HG03103 (cell line): ENCODE results near the gene MCC.
"Not testable (repeated sequence)": the region's sequence is repeated elsewhere in the genome, so short reads cannot be mapped to it uniquely, and the experiment has no call there.

Experiments
- ATAC-seq: cut with Tn5 transposase; IDR thresholded peaks from one replicate; pipeline ENCODE4 v1.9.1; 2021; ENCODE audit warnings: low read depth; ENCODE audit not compliant: unreplicated experiment

Gene MCC

GRCh38 chr5:113433071-113433470 is 55.2 kb downstream of the MCC start:
- ATAC-seq: no peak

- no peak for ATAC-seq
Observed at GRCh38 chr5:113427871-113428574, 60.2 kb downstream of the MCC start.

- ATAC-seq: no peak
Observed at GRCh38 chr5:113425909-113426308, 62.3 kb downstream of the MCC start.

GRCh38 chr5:113421693-113422092 is 66.6 kb downstream of the MCC start:
- ATAC-seq: no peak

- ATAC-seq: no peak
Observed at GRCh38 chr5:113405530-113405929, 82.7 kb downstream of the MCC start.

- ATAC-seq: no peak
Observed at GRCh38 chr5:113404269-113404668, 84.0 kb downstream of the MCC start.

GRCh38 chr5:113397986-113398385 is 90.3 kb downstream of the MCC start:
- ATAC-seq: not testable (repeated sequence)

GRCh38 chr5:113397046-113397445 is 91.2 kb downstream of the MCC start:
- no peak for ATAC-seq

- ATAC-seq: no peak
Observed at GRCh38 chr5:113394658-113395057, 93.6 kb downstream of the MCC start.

GRCh38 chr5:113390224-113390623 is 98.0 kb downstream of the MCC start:
- no peak for ATAC-seq

- ATAC-seq: no peak
Observed at GRCh38 chr5:113389116-113389515, 99.1 kb downstream of the MCC start.

GRCh38 chr5:113387844-113388243 is 100.4 kb downstream of the MCC start:
- ATAC-seq: no peak

- no peak for ATAC-seq
Observed at GRCh38 chr5:113384782-113385285, 103.4 kb downstream of the MCC start.

GRCh38 chr5:113382731-113383130 is 105.5 kb downstream of the MCC start:
- ATAC-seq: no peak

- ATAC-seq: no peak
Observed at GRCh38 chr5:113381791-113382190, 106.5 kb downstream of the MCC start.

GRCh38 chr5:113380807-113381326 is 107.4 kb downstream of the MCC start:
- no peak for ATAC-seq

GRCh38 chr5:113379936-113380806 is 108.1 kb downstream of the MCC start:
- ATAC-seq: no peak

- ATAC-seq: peak; percentile 68
Observed at GRCh38 chr5:113378959-113379541, 109.2 kb downstream of the MCC start.

- ATAC-seq: no peak
Observed at GRCh38 chr5:113378514-113378913, 109.7 kb downstream of the MCC start.

- ATAC-seq: no peak
Observed at GRCh38 chr5:113378081-113378480, 110.2 kb downstream of the MCC start.

GRCh38 chr5:113376640-113377039 is 111.6 kb downstream of the MCC start:
- no peak for ATAC-seq
